Neural cell (in vitro differentiated cells): ENCODE measurements around the gene P3H2. TPM values are rescaled to one million over a fixed set of nuclear protein-coding genes. Genes with fewer than 3 reads are reported as not detected.

ENCODE experiments used
- H2AFZ ChIP-seq: fragments of 200-600, 300-800 bp; sonication (generic), shearing (Covaris generic); 2 replicates; pipeline ENCODE4 v1.6.0; 2014; ENCODE audit warnings: low read depth, mild to moderate bottlenecking, antibody characterized with exemption, low read length, moderate library complexity
- H3F3A ChIP-seq: fragments of 200-600 bp; shearing (Covaris generic); 2 replicates; pipeline ENCODE4 v1.6.1; 2016; ENCODE audit warnings: mild to moderate bottlenecking, moderate library complexity, mixed read lengths, antibody characterized with exemption, low read length; ENCODE audit not compliant: insufficient read depth, poor library complexity, severe bottlenecking
- H3K27ac ChIP-seq: fragments of 200-600, 300-800 bp; sonication (generic), shearing (Covaris generic); 2 replicates; pipeline ENCODE4 v1.5.1; 2014; ENCODE audit warnings: mild to moderate bottlenecking, low read length, moderate library complexity
- H3K27me3 ChIP-seq: fragments of 300-800, 200-600 bp; sonication (generic), shearing (Covaris generic); 2 replicates; pipeline ENCODE4 v1.6.0; 2014; ENCODE audit warnings: mild to moderate bottlenecking, low read depth, low read length, moderate library complexity; ENCODE audit not compliant: insufficient read depth
- H3K36me3 ChIP-seq: fragments of 300-800, 200-600 bp; sonication (generic), shearing (Covaris generic); 2 replicates; pipeline ENCODE4 v1.5.1; 2014; ENCODE audit warnings: mild to moderate bottlenecking, antibody characterized with exemption, low read length, moderate library complexity; ENCODE audit not compliant: insufficient read depth
- H3K4me2 ChIP-seq: fragments of 300-800, 200-600 bp; sonication (generic), shearing (Covaris generic); 2 replicates; pipeline ENCODE4 v1.6.0; 2014; ENCODE audit warnings: mild to moderate bottlenecking, low read length
- H3K4me3 ChIP-seq: fragments of 300-800, 200-600 bp; sonication (generic), shearing (Covaris generic); 2 replicates; pipeline ENCODE4 v1.5.1; 2014; ENCODE audit warnings: mild to moderate bottlenecking, low read length, moderate library complexity
- H3K79me2 ChIP-seq: fragments of 200-600 bp; shearing (Covaris generic); replicated peaks from 2 replicates; pipeline ENCODE4 v1.6.0; 2014; ENCODE audit warnings: mild to moderate bottlenecking, low read length, moderate library complexity; ENCODE audit not compliant: insufficient read depth
- H3K9ac ChIP-seq: fragments of 300-800, 200-600 bp; sonication (generic), shearing (Covaris generic); 2 replicates; pipeline ENCODE4 v1.6.1; 2016; ENCODE audit warnings: mild to moderate bottlenecking, low read length, mixed read lengths
- H3K9me2 ChIP-seq: fragments of 200-600 bp; shearing (Covaris generic); 2 replicates; pipeline ENCODE4 v1.6.1; 2016; ENCODE audit warnings: mild to moderate bottlenecking, low read length, mixed read lengths; ENCODE audit not compliant: insufficient read depth
- H3K9me3 ChIP-seq: fragments of 200-600, 300-800 bp; sonication (generic), shearing (Covaris generic); 2 replicates; pipeline ENCODE4 v1.6.1; 2016; ENCODE audit warnings: mild to moderate bottlenecking, mixed run types, low read length, moderate library complexity, mixed read lengths
- H4K20me1 ChIP-seq: fragments of 200-600 bp; shearing (Covaris generic); 2 replicates; pipeline ENCODE4 v1.6.1; 2016; ENCODE audit warnings: mild to moderate bottlenecking, mixed run types; ENCODE audit not compliant: insufficient read depth
- EP300 ChIP-seq: fragments of 450-650 bp; conservative IDR thresholded peaks from 2 replicates; pipeline ENCODE4 v1.6.1; 2014; ENCODE audit warnings: antibody characterized with exemption, mild to moderate bottlenecking, moderate library complexity; ENCODE audit not compliant: poor library complexity, severe bottlenecking
- EZH2 ChIP-seq: fragments of 200-600, 300-800 bp; shearing (Covaris generic), sonication (generic); IDR thresholded peaks from 2 replicates; pipeline ENCODE4 v1.6.1; 2014; ENCODE audit warnings: antibody characterized with exemption, low read length, borderline replicate concordance, mild to moderate bottlenecking; ENCODE audit not compliant: insufficient read depth, poor library complexity, severe bottlenecking
- MXI1 ChIP-seq: fragments of 450-650 bp; conservative IDR thresholded peaks from 2 replicates; pipeline ENCODE4 v1.6.1; 2014; ENCODE audit warnings: antibody characterized with exemption, mild to moderate bottlenecking; ENCODE audit not compliant: poor library complexity, severe bottlenecking
- POLR2AphosphoS5 ChIP-seq: IDR thresholded peaks from 2 replicates; pipeline ENCODE4 v1.6.1; 2012
- RAD21 ChIP-seq: fragments of 450-650 bp; conservative IDR thresholded peaks from 2 replicates; pipeline ENCODE4 v1.6.1; 2014; ENCODE audit warnings: antibody characterized with exemption, mild to moderate bottlenecking, moderate library complexity
- REST ChIP-seq: IDR thresholded peaks from 2 replicates; pipeline ENCODE4 v1.6.1; 2012; ENCODE audit warnings: borderline replicate concordance
- SMC3 ChIP-seq: fragments of 450-650 bp; conservative IDR thresholded peaks from 2 replicates; pipeline ENCODE4 v1.6.1; 2014; ENCODE audit warnings: antibody characterized with exemption, mild to moderate bottlenecking, moderate library complexity; ENCODE audit not compliant: poor library complexity
- TAF1 ChIP-seq: IDR thresholded peaks from 2 replicates; pipeline ENCODE4 v1.6.1; 2012; ENCODE audit warnings: low read depth
- polyA plus RNA-seq: library from polyadenylated mRNA; depleted of rRNA; stranded (reverse); fragments of >200 nt; gene quantifications from 2 replicates; pipeline ENCODE4 v1.2.3, GENCODE V29; 2014
- TF ChIP-seq, protein P1 (sequence below): fragments of 450-650 bp; IDR thresholded peaks from 2 replicates; pipeline ENCODE4 v1.5.1; 2014; ENCODE audit warnings: antibody characterized with exemption, mild to moderate bottlenecking, moderate library complexity; ENCODE audit not compliant: poor library complexity, severe bottlenecking

The P3H2 gene
- polyA plus RNA-seq, 1 donor from 2014 or later = 0.68 TPM

DNA sequence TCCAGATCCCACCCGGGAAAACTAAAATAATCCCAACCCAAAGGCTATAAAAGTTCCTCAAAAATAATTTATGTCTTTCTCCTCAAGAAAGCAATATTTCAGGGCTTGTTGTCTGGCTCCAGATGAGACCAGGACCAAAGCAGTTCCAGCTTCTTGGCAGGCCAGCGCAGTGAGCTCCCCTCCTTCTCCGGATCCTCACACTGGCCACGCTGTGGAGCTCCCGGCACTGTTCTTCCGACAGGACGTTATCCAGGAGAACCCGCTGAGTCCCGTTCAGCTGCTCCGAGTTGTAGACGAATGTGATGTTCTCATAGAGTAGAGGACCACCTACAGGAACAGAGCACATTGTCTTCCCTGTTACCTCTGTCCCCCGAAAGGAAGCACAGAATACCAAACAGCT lies 146.3 kb downstream of the P3H2 start:
- no peaks in the 10 kb centered on the region for H4K20me1 ChIP-seq
- H3K27ac ChIP-seq = no peak overlapping the region
- H3K9ac ChIP-seq = no peak overlapping the region
- no peaks in the 10 kb centered on the region for H3K9me3 ChIP-seq
- no peaks in the 10 kb centered on the region for H3K27me3 ChIP-seq
- no peak overlapping the region for H3K4me3 ChIP-seq
- no peaks in the 10 kb centered on the region for H3K36me3 ChIP-seq
- no peaks in the 10 kb centered on the region for H3K9me2 ChIP-seq
- H3K79me2 ChIP-seq = no peaks in the 10 kb centered on the region
- H3F3A ChIP-seq = no peaks in the 10 kb centered on the region
- H2AFZ ChIP-seq = no peak overlapping the region
- no peak overlapping the region for H3K4me2 ChIP-seq
- TF ChIP-seq, protein P1, sequence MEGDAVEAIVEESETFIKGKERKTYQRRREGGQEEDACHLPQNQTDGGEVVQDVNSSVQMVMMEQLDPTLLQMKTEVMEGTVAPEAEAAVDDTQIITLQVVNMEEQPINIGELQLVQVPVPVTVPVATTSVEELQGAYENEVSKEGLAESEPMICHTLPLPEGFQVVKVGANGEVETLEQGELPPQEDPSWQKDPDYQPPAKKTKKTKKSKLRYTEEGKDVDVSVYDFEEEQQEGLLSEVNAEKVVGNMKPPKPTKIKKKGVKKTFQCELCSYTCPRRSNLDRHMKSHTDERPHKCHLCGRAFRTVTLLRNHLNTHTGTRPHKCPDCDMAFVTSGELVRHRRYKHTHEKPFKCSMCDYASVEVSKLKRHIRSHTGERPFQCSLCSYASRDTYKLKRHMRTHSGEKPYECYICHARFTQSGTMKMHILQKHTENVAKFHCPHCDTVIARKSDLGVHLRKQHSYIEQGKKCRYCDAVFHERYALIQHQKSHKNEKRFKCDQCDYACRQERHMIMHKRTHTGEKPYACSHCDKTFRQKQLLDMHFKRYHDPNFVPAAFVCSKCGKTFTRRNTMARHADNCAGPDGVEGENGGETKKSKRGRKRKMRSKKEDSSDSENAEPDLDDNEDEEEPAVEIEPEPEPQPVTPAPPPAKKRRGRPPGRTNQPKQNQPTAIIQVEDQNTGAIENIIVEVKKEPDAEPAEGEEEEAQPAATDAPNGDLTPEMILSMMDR = no peak
- TF ChIP-seq POLR2AphosphoS5 (no peak), REST (no peak), TAF1 (no peak), MXI1 (no peak), RAD21 (no peak), EP300 (no peak), EZH2 (no peak), SMC3 (no peak)

DNA sequence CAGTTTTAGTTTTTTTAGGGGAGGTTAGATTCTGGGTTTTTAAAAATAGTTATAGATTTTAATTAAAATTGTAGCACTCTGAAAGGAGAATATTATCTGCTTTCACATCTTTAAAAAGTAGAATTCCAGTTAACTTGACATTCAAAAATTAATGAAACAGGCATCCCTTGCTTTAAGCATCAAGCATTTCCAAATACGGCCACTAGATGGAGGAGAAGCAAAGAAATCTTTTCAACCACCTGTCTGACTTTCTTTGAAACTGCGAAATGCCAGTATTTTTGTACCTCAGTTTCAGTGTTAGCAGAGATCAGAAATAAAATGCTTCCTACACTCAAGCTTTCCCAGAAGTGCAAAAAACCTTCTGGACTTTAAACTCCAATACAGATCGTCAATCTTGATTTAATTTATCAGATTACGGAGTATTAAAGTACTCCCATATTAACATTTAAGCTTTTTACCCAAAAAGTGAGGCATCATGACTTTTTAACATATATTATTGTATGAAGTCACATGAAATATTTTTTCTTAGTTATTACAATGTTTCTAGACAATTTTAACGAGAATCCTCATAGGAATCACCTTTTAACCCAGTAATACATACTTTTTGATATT lies 153.3 kb downstream of the P3H2 start:
- H3F3A ChIP-seq = no peaks in the 10 kb centered on the region
- H3K9me2 ChIP-seq = no peaks in the 10 kb centered on the region
- H2AFZ ChIP-seq = no peak overlapping the region
- no peak overlapping the region for H3K4me3 ChIP-seq
- H3K27ac ChIP-seq = no peak overlapping the region
- no peaks in the 10 kb centered on the region for H3K79me2 ChIP-seq
- H3K36me3 ChIP-seq = no peaks in the 10 kb centered on the region
- H4K20me1 ChIP-seq = no peaks in the 10 kb centered on the region
- H3K27me3 ChIP-seq = no peaks in the 10 kb centered on the region
- TF ChIP-seq REST (no peak), EZH2 (no peak), SMC3 (peak; percentile 91), RAD21 (peak; percentile 91), POLR2AphosphoS5 (no peak), EP300 (no peak)
- TF ChIP-seq, protein P1 = peak; percentile 85
- H3K9ac ChIP-seq = no peak overlapping the region
- H3K4me2 ChIP-seq = no peak overlapping the region
- H3K9me3 ChIP-seq = no peaks in the 10 kb centered on the region
